ENCODE measurements around the gene OR52W1.

OR52W1 gene

DNA sequence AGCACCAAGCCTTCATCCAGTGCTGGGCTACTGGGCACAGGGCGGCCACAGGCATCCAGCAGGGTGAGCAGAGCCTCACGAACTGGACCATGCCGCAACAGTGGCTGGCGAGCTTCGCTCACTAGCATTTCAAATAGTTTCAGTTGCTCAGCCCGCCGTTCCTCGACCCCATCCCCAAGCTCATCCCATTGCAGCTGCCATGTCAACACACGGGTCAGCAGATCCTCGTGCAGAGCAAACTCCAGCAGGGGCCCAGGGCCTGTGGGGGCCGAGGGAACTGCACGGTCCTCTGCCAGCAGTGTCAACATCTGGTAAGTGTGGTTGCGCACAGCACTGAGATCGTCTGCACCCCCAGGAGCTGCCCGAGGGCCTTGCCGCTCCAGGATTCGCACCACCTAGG is 24.8 kb downstream of the OR52W1 start:
- no peak overlapping the region for H3K27ac ChIP-seq (ENCODE audit: poor library complexity, severe bottlenecking)
- ATAC-seq (ENCODE audit: low read depth) (no peak), DNase-seq (ENCODE audit: low spot score) (no peak)
- H3K4me1 ChIP-seq (ENCODE audit: insufficient read depth, poor library complexity, severe bottlenecking) = peaks cover 6% of the 10 kb centered on the region
- H3K27me3 ChIP-seq (ENCODE audit: insufficient read depth, poor library complexity, severe bottlenecking) = no peaks in the 10 kb centered on the region
- no peaks in the 10 kb centered on the region for H3K9me3 ChIP-seq (ENCODE audit: severe bottlenecking)
- H3K4me3 ChIP-seq (ENCODE audit: severe bottlenecking) = no peak overlapping the region
- TF ChIP-seq, protein P1, sequence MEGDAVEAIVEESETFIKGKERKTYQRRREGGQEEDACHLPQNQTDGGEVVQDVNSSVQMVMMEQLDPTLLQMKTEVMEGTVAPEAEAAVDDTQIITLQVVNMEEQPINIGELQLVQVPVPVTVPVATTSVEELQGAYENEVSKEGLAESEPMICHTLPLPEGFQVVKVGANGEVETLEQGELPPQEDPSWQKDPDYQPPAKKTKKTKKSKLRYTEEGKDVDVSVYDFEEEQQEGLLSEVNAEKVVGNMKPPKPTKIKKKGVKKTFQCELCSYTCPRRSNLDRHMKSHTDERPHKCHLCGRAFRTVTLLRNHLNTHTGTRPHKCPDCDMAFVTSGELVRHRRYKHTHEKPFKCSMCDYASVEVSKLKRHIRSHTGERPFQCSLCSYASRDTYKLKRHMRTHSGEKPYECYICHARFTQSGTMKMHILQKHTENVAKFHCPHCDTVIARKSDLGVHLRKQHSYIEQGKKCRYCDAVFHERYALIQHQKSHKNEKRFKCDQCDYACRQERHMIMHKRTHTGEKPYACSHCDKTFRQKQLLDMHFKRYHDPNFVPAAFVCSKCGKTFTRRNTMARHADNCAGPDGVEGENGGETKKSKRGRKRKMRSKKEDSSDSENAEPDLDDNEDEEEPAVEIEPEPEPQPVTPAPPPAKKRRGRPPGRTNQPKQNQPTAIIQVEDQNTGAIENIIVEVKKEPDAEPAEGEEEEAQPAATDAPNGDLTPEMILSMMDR (IDR thresholded peaks at IDR 0.05; ENCODE audit: poor library complexity, severe bottlenecking) = no peak
- peaks cover 21% of the 10 kb centered on the region for H3K36me3 ChIP-seq (ENCODE audit: low read depth)

DNA sequence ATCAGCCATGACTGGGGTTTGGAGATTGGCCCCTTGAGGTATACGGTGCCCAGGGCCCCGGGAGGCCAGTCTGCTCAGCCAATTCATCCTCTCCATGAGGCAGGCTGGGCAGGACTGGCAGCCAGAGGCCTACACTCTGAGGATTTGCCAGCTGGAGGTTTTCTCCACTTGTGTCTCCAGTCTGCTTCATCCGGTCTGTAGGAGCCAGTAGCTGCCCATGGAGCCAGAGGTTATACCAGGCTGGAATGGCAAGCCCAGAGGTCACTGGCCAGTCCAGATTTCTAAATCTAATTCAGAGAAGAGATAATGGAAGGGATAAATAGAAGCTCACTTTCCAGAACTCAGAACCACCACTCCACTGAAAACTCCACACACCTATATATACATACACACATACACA is 25.4 kb downstream of the OR52W1 start:
- no peak for ATAC-seq (ENCODE audit: low read depth)
- Histone ChIP-seq H3K4me1 (ENCODE audit: insufficient read depth, poor library complexity, severe bottlenecking) (peaks cover 6% of the 10 kb centered on the region), H3K27ac (ENCODE audit: poor library complexity, severe bottlenecking) (no peak overlapping the region), H3K4me3 (ENCODE audit: severe bottlenecking) (no peak overlapping the region), H3K36me3 (ENCODE audit: low read depth) (peaks cover 19% of the 10 kb centered on the region), H3K27me3 (ENCODE audit: insufficient read depth, poor library complexity, severe bottlenecking) (no peaks in the 10 kb centered on the region), H3K9me3 (ENCODE audit: severe bottlenecking) (no peaks in the 10 kb centered on the region)
- DNase-seq (ENCODE audit: low spot score) = no peak
- TF ChIP-seq, protein P1 (IDR thresholded peaks at IDR 0.05; ENCODE audit: poor library complexity, severe bottlenecking) = no peak

DNA sequence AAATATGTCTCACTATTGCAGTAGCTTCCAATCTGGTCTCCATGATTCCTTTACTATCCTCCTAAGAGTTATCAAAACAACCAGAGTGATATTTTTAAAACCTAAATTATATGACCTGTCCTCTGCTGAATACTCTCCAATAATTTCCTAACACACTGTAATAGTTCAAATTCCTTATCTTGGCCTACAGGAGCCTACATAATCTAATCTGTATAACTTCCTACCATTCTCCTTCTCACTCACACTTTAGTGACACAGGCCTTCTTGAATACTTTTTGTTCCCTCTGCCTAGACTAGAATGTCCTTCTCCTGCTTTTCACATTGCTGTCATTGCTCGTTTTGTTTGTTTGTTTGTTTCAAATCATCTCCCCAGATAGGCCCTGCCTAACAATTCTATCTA is 26.0 kb downstream of the OR52W1 start:
- no peak for DNase-seq (ENCODE audit: low spot score)
- H3K27ac ChIP-seq (ENCODE audit: poor library complexity, severe bottlenecking) = no peak overlapping the region
- TF ChIP-seq, protein P1 (IDR thresholded peaks at IDR 0.05; ENCODE audit: poor library complexity, severe bottlenecking) = no peak
- no peaks in the 10 kb centered on the region for H3K27me3 ChIP-seq (ENCODE audit: insufficient read depth, poor library complexity, severe bottlenecking)
- ATAC-seq (ENCODE audit: low read depth) = no peak
- H3K36me3 ChIP-seq (ENCODE audit: low read depth) = peaks cover 15% of the 10 kb centered on the region
- peaks cover under 1% of the 10 kb centered on the region for H3K4me1 ChIP-seq (ENCODE audit: insufficient read depth, poor library complexity, severe bottlenecking)
- H3K4me3 ChIP-seq (ENCODE audit: severe bottlenecking) = no peak overlapping the region
- H3K9me3 ChIP-seq (ENCODE audit: severe bottlenecking) = no peaks in the 10 kb centered on the region

DNA sequence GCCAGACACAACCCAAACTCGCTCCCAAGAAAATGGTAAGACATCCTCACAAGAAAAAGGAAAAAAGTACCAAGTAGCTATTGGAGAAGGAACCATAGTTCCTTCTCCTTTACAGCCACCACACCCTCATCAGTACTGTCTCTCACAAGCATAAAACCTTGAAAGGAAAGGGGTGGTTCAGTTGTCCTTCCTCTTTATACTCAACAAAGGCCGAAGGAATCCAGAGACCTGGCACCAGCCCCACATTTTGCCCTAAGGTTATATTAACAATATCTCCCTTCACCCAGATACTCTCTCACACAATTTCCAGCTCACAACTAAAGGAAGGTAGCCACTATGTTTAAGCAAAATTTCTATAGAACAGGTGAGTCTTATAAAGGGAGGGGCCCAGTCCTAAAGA is 26.9 kb downstream of the OR52W1 start:
- peaks cover 13% of the 10 kb centered on the region for H3K36me3 ChIP-seq (ENCODE audit: low read depth)
- ATAC-seq (ENCODE audit: low read depth) (no peak), DNase-seq (ENCODE audit: low spot score) (no peak)
- no peak overlapping the region for H3K27ac ChIP-seq (ENCODE audit: poor library complexity, severe bottlenecking)
- H3K4me1 ChIP-seq (ENCODE audit: insufficient read depth, poor library complexity, severe bottlenecking) = no peaks in the 10 kb centered on the region
- no peaks in the 10 kb centered on the region for H3K27me3 ChIP-seq (ENCODE audit: insufficient read depth, poor library complexity, severe bottlenecking)
- no peaks in the 10 kb centered on the region for H3K9me3 ChIP-seq (ENCODE audit: severe bottlenecking)
- no peak overlapping the region for H3K4me3 ChIP-seq (ENCODE audit: severe bottlenecking)
- TF ChIP-seq, protein P1 (IDR thresholded peaks at IDR 0.05; ENCODE audit: poor library complexity, severe bottlenecking) = no peak

DNA sequence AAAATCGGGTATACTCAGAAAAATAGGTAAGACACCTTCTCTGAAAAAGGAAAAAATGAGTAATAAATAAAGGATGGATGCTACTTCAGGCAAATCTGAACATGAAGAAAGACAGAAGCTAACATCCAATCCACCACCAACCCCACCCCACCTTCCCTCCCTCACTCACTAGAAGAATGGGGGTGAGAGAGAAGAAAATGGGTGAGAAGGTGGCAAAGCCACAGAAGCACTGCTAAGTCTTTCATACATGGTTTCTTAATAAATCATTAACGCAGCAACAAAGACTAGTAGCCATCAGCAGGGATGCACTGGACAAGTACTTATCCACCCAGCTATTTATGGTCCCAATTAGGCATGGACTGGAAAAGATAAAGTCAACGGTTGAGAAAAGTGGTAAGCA is 29.5 kb downstream of the OR52W1 start:
- Histone ChIP-seq H3K27ac (ENCODE audit: poor library complexity, severe bottlenecking) (no peak overlapping the region), H3K4me1 (ENCODE audit: insufficient read depth, poor library complexity, severe bottlenecking) (no peaks in the 10 kb centered on the region), H3K9me3 (ENCODE audit: severe bottlenecking) (no peaks in the 10 kb centered on the region), H3K36me3 (ENCODE audit: low read depth) (peaks cover 5% of the 10 kb centered on the region), H3K4me3 (ENCODE audit: severe bottlenecking) (no peak overlapping the region), H3K27me3 (ENCODE audit: insufficient read depth, poor library complexity, severe bottlenecking) (no peaks in the 10 kb centered on the region)
- TF ChIP-seq, protein P1 (IDR thresholded peaks at IDR 0.05; ENCODE audit: poor library complexity, severe bottlenecking) = no peak
- DNase-seq (ENCODE audit: low spot score) (no peak), ATAC-seq (ENCODE audit: low read depth) (no peak)
